ENCODE data around the gene ARHGEF3. TPM values are rescaled to one million over a fixed set of nuclear protein-coding genes. Genes with fewer than 3 reads are reported as not detected.

The ARHGEF3 gene
- total and polyA plus RNA-seq, 8 donors = 19.5 to 34.1 (median 24.4) TPM

- no peaks in the 10 kb centered on the region for H3K9me3 ChIP-seq
- no peak overlapping the region for H3K27ac ChIP-seq
- no peak overlapping the region for H3K4me3 ChIP-seq
- H3K4me1 ChIP-seq = no peaks in the 10 kb centered on the region
- DNase-seq (no peak), ATAC-seq (no peak)
- H3K27me3 ChIP-seq = no peaks in the 10 kb centered on the region
- H3K36me3 ChIP-seq = no peaks in the 10 kb centered on the region
- intact Hi-C loops (cut with DNase I) = no loop called here
- TF ChIP-seq CTCF (IDR thresholded peaks at IDR 0.05) = no peak
Observed at GRCh38 chr3:56839784-56840715, 38.3 kb upstream of the ARHGEF3 start.

- TF ChIP-seq CTCF (IDR thresholded peaks at IDR 0.05) = no peak
- Histone ChIP-seq H3K27me3 (no peaks in the 10 kb centered on the region), H3K27ac (no peak overlapping the region), H3K36me3 (no peaks in the 10 kb centered on the region), H3K4me1 (no peaks in the 10 kb centered on the region), H3K4me3 (no peak overlapping the region), H3K9me3 (no peaks in the 10 kb centered on the region)
- intact Hi-C loops (cut with DNase I) = no loop called here
- DNase-seq = no peak
- no peak for ATAC-seq
Observed at GRCh38 chr3:56838448-56838847, 36.7 kb upstream of the ARHGEF3 start.

- Histone ChIP-seq H3K27ac (no peak overlapping the region), H3K27me3 (no peaks in the 10 kb centered on the region), H3K9me3 (no peaks in the 10 kb centered on the region), H3K36me3 (no peaks in the 10 kb centered on the region), H3K4me3 (no peak overlapping the region), H3K4me1 (peaks cover 0 to 9% of the 10 kb centered on the region in 2 donors)
- no peak for TF ChIP-seq CTCF (IDR thresholded peaks at IDR 0.05)
- DNase-seq = no peak
- ATAC-seq = no peak
- intact Hi-C loops (cut with DNase I) = no loop called here
Observed at GRCh38 chr3:56837196-56837955, 35.6 kb upstream of the ARHGEF3 start.

GRCh38 chr3:56836276-56837163 lies 34.8 kb upstream of the ARHGEF3 start:
- Histone ChIP-seq H3K36me3 (no peaks in the 10 kb centered on the region), H3K4me3 (no peak overlapping the region), H3K4me1 (peaks cover 0 to 9% of the 10 kb centered on the region in 2 donors), H3K27ac (no peak overlapping the region), H3K27me3 (no peaks in the 10 kb centered on the region), H3K9me3 (no peaks in the 10 kb centered on the region)
- intact Hi-C loops (cut with DNase I) = no loop called here
- DNase-seq = no peak
- TF ChIP-seq CTCF (IDR thresholded peaks at IDR 0.05) = no peak
- ATAC-seq = no peak

Data from left lung (tissue), 10 donors.